DOHH2 (cell line): ENCODE results near the gene PLAA.

ENCODE experiments used
- H3F3A ChIP-seq: fragments of 200-600 bp; sonication (generic), shearing (Covaris generic); 2 replicates; pipeline ENCODE4 v1.6.0; 2016; ENCODE audit warnings: antibody characterized with exemption, mild to moderate bottlenecking; ENCODE audit not compliant: control insufficient read depth, insufficient read depth
- H3K27ac ChIP-seq: fragments of 200-600 bp; sonication (generic); 2 replicates; pipeline ENCODE4 v1.5.1; 2014; ENCODE audit warnings: low read depth, mild to moderate bottlenecking, low read length, moderate library complexity
- H3K27me3 ChIP-seq: fragments of 200-600 bp; sonication (generic); 2 replicates; pipeline ENCODE4 v1.6.1; 2014; ENCODE audit warnings: mild to moderate bottlenecking, low read length, mixed read lengths; ENCODE audit not compliant: control insufficient read depth
- H3K36me3 ChIP-seq: fragments of 200-600 bp; sonication (generic); 2 replicates; pipeline ENCODE4 v1.6.1; 2014; ENCODE audit warnings: mild to moderate bottlenecking, low read length, moderate library complexity, mixed read lengths; ENCODE audit not compliant: control insufficient read depth
- H3K4me1 ChIP-seq: fragments of 200-600 bp; sonication (generic); 2 replicates; pipeline ENCODE4 v1.6.1; 2014; ENCODE audit warnings: mild to moderate bottlenecking, low read length, mixed read lengths; ENCODE audit not compliant: control insufficient read depth
- H3K4me2 ChIP-seq: fragments of 200-600 bp; sonication (generic); 2 replicates; pipeline ENCODE4 v1.6.0; 2014; ENCODE audit warnings: mild to moderate bottlenecking, low read length, moderate library complexity
- H3K4me3 ChIP-seq: fragments of 200-600 bp; sonication (generic); 2 replicates; pipeline ENCODE4 v1.5.1; 2014; ENCODE audit warnings: mild to moderate bottlenecking, low read length, mixed read lengths
- H3K79me2 ChIP-seq: fragments of 200-600 bp; sonication (generic); 2 replicates; pipeline ENCODE4 v1.6.1; 2014; ENCODE audit warnings: mild to moderate bottlenecking, low read length, mixed read lengths; ENCODE audit not compliant: control insufficient read depth
- H3K9me2 ChIP-seq: fragments of 200-600 bp; sonication (generic); replicated peaks from 2 replicates; pipeline ENCODE4 v1.6.1; 2014; ENCODE audit warnings: mild to moderate bottlenecking, low read length, mixed read lengths; ENCODE audit not compliant: control insufficient read depth
- H3K9me3 ChIP-seq: fragments of 200-600 bp; sonication (generic); 2 replicates; pipeline ENCODE4 v1.6.1; 2014; ENCODE audit warnings: antibody characterized with exemption, low read length, mixed read lengths; ENCODE audit not compliant: control insufficient read depth, insufficient read depth
- H4K20me1 ChIP-seq: fragments of 200-600 bp; sonication (generic); 2 replicates; pipeline ENCODE4 v1.6.0; 2014; ENCODE audit warnings: low read depth, mild to moderate bottlenecking, antibody characterized with exemption, low read length, moderate library complexity; ENCODE audit not compliant: control insufficient read depth, insufficient read depth
- CTCF ChIP-seq: fragments of 200-600 bp; sonication (generic); IDR thresholded peaks from one replicate; pipeline ENCODE4 v1.5.1; 2014; ENCODE audit warnings: antibody characterized with exemption, mild to moderate bottlenecking, low read depth, low read length; ENCODE audit not compliant: poor library complexity, severe bottlenecking
- EZH2phosphoT487 ChIP-seq: fragments of 200-600 bp; sonication (generic); IDR thresholded peaks from 2 replicates; pipeline ENCODE4 v1.6.1; 2017; ENCODE audit warnings: borderline replicate concordance, mild to moderate bottlenecking, antibody characterized with exemption, low read length, moderate library complexity, mixed read lengths

Gene PLAA

GRCh38 chr9:26945591-26945990 lies 1.5 kb downstream of the PLAA start:
- 0 out of 2 replicates have a peak, but pooled peaks cover 3% of the 10 kb centered on the region for H3F3A ChIP-seq
- no peaks in the 10 kb centered on the region; the same call in 1 of the 2 replicates for H4K20me1 ChIP-seq
- peaks cover 21% of the 10 kb centered on the region for H3K4me1 ChIP-seq
- H3K27me3 ChIP-seq: no peaks in the 10 kb centered on the region
- TF ChIP-seq EZH2phosphoT487 (no peak), CTCF (no peak)
- peak overlapping the region; percentile 94 for H3K4me2 ChIP-seq
- no peaks in the 10 kb centered on the region for H3K9me3 ChIP-seq
- no peaks in the 10 kb centered on the region for H3K9me2 ChIP-seq
- peaks cover 68% of the 10 kb centered on the region for H3K79me2 ChIP-seq
- no peak overlapping the region for H3K27ac ChIP-seq
- H3K36me3 ChIP-seq: peaks cover 18% of the 10 kb centered on the region
- peak overlapping the region; percentile 91 for H3K4me3 ChIP-seq

GRCh38 chr9:26940779-26941178 lies 6.3 kb downstream of the PLAA start:
- peaks cover 24% of the 10 kb centered on the region for H3K36me3 ChIP-seq
- H3K9me3 ChIP-seq: no peaks in the 10 kb centered on the region
- H4K20me1 ChIP-seq: peaks cover 10% of the 10 kb centered on the region
- H3K9me2 ChIP-seq: no peaks in the 10 kb centered on the region
- H3K4me1 ChIP-seq: peaks cover 23% of the 10 kb centered on the region
- H3K27ac ChIP-seq: no peak overlapping the region
- H3K79me2 ChIP-seq: peaks cover 100% of the 10 kb centered on the region
- H3F3A ChIP-seq: no peaks in the 10 kb centered on the region
- H3K4me2 ChIP-seq: no peak overlapping the region
- no peaks in the 10 kb centered on the region for H3K27me3 ChIP-seq
- H3K4me3 ChIP-seq: no peak overlapping the region
- TF ChIP-seq EZH2phosphoT487 (no peak), CTCF (no peak)

GRCh38 chr9:26939955-26940711 lies 6.9 kb downstream of the PLAA start:
- Histone ChIP-seq H3K4me3 (no peak overlapping the region), H3K27me3 (no peaks in the 10 kb centered on the region), H3K4me2 (no peak overlapping the region), H3K9me2 (no peaks in the 10 kb centered on the region), H3K79me2 (peaks cover 100% of the 10 kb centered on the region), H4K20me1 (peaks cover 10% of the 10 kb centered on the region; the same call in 1 of the 2 replicates), H3K9me3 (no peaks in the 10 kb centered on the region), H3K27ac (no peak overlapping the region), H3K4me1 (peaks cover 17% of the 10 kb centered on the region), H3F3A (no peaks in the 10 kb centered on the region), H3K36me3 (peaks cover 26% of the 10 kb centered on the region)
- TF ChIP-seq CTCF (no peak), EZH2phosphoT487 (no peak)
